GM12892 (cell line): Measurements from ENCODE around the gene SLC10A6.

Experiments used
- POLR2A ChIP-seq: IDR thresholded peaks from 2 replicates; pipeline ENCODE4 v1.6.1; 2011; ENCODE audit warnings: low read depth, low read length, control low read depth
- POLR2AphosphoS5 ChIP-seq: IDR thresholded peaks from 2 replicates; pipeline ENCODE4 v1.6.1; 2011; ENCODE audit warnings: low read depth, low read length, control low read depth
- TAF1 ChIP-seq: IDR thresholded peaks from 2 replicates; pipeline ENCODE4 v1.6.1; 2011; ENCODE audit warnings: low read depth, mild to moderate bottlenecking, control low read depth, low read length, borderline replicate concordance

GRCh38 chr4:86810847-86811246 lies 38.3 kb downstream of the SLC10A6 start:
- TF ChIP-seq POLR2A (no peak), POLR2AphosphoS5 (no peak), TAF1 (no peak)
